KMS-11 (cell line): ENCODE measurements around the gene RXFP2.

ENCODE experiments used
- H2AFZ ChIP-seq: fragments of 200-600 bp; sonication (generic); 2 replicates; pipeline ENCODE4 v1.6.1; 2016; ENCODE audit warnings: antibody characterized with exemption, mixed run types, low read depth
- H3K27ac ChIP-seq: fragments of 200-600 bp; sonication (generic); 2 replicates; pipeline ENCODE4 v1.6.1; 2016; ENCODE audit warnings: mild to moderate bottlenecking, mixed run types
- H3K27me3 ChIP-seq: fragments of 200-600 bp; sonication (generic); 2 replicates; pipeline ENCODE4 v1.6.1; 2017; ENCODE audit warnings: mild to moderate bottlenecking, low read depth, mixed run types, moderate library complexity; ENCODE audit not compliant: insufficient read depth
- H3K36me3 ChIP-seq: fragments of 200-600 bp; sonication (generic); 2 replicates; pipeline ENCODE4 v1.6.1; 2017; ENCODE audit warnings: mild to moderate bottlenecking, mixed run types; ENCODE audit not compliant: insufficient read depth
- H3K4me1 ChIP-seq: fragments of 200-600 bp; sonication (generic); 2 replicates; pipeline ENCODE4 v1.6.1; 2016; ENCODE audit warnings: mild to moderate bottlenecking, low read depth, mixed run types; ENCODE audit not compliant: poor library complexity, severe bottlenecking
- H3K4me2 ChIP-seq: fragments of 200-600 bp; sonication (generic); 2 replicates; pipeline ENCODE4 v1.7.0; 2016; ENCODE audit warnings: mild to moderate bottlenecking, mixed run types
- H3K4me3 ChIP-seq: fragments of 200-600 bp; sonication (generic); IDR thresholded peaks from 2 replicates; pipeline ENCODE4 v1.6.1; 2017; ENCODE audit warnings: low read depth, low read length, mixed read lengths; ENCODE audit not compliant: insufficient read depth
- H3K79me2 ChIP-seq: fragments of 200-600 bp; sonication (generic); 2 replicates; pipeline ENCODE4 v1.6.1; 2016; ENCODE audit warnings: low read depth, mixed run types; ENCODE audit not compliant: insufficient read depth
- H3K9ac ChIP-seq: fragments of 200-600 bp; sonication (generic); 2 replicates; pipeline ENCODE4 v1.6.1; 2016; ENCODE audit warnings: mild to moderate bottlenecking, mixed run types
- H4K20me1 ChIP-seq: fragments of 200-600 bp; sonication (generic); 2 replicates; pipeline ENCODE4 v1.6.1; 2016; ENCODE audit warnings: mild to moderate bottlenecking, mixed run types; ENCODE audit not compliant: insufficient read depth
- TF ChIP-seq, protein P1 (sequence below): fragments of 200-600 bp; sonication (generic); conservative IDR thresholded peaks from 2 replicates; pipeline ENCODE4 v1.6.1; 2017; ENCODE audit warnings: low read depth, mild to moderate bottlenecking, antibody characterized with exemption, low read length, moderate library complexity, mixed read lengths

RXFP2 gene

DNA sequence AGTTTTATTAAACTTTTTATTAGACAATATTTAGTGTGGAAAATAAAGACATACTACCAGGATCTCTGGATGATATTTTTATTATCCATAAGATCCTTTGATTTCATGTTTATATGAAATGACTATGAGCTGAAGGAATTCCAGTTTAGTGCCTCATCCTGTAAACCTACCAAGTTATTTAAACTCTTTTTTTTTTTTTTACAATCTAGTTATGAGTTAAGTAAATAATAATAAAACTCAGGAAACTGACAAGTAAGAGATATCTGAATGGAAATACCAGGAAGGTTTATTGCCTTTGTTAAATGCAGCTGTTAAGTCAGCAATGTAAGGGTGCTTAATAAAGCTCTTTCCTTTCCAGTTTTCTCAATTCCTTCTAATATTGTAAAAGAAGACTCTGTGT is 53.9 kb downstream of the RXFP2 start:
- H3K4me1 ChIP-seq: no peaks in the 10 kb centered on the region
- H3K4me2 ChIP-seq: no peak overlapping the region
- H3K4me3 ChIP-seq: no peak overlapping the region
- H3K9ac ChIP-seq: no peak overlapping the region
- no peaks in the 10 kb centered on the region for H4K20me1 ChIP-seq
- no peaks in the 10 kb centered on the region for H3K27me3 ChIP-seq
- H2AFZ ChIP-seq: no peak overlapping the region
- TF ChIP-seq, protein P1, sequence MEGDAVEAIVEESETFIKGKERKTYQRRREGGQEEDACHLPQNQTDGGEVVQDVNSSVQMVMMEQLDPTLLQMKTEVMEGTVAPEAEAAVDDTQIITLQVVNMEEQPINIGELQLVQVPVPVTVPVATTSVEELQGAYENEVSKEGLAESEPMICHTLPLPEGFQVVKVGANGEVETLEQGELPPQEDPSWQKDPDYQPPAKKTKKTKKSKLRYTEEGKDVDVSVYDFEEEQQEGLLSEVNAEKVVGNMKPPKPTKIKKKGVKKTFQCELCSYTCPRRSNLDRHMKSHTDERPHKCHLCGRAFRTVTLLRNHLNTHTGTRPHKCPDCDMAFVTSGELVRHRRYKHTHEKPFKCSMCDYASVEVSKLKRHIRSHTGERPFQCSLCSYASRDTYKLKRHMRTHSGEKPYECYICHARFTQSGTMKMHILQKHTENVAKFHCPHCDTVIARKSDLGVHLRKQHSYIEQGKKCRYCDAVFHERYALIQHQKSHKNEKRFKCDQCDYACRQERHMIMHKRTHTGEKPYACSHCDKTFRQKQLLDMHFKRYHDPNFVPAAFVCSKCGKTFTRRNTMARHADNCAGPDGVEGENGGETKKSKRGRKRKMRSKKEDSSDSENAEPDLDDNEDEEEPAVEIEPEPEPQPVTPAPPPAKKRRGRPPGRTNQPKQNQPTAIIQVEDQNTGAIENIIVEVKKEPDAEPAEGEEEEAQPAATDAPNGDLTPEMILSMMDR: no peak
- no peaks in the 10 kb centered on the region for H3K36me3 ChIP-seq
- no peak overlapping the region for H3K27ac ChIP-seq
- no peaks in the 10 kb centered on the region for H3K79me2 ChIP-seq

GRCh38 chr13:31794452-31794851 is 55.1 kb downstream of the RXFP2 start:
- Histone ChIP-seq H3K9ac (no peak overlapping the region), H3K27ac (no peak overlapping the region), H2AFZ (no peak overlapping the region), H3K4me3 (no peak overlapping the region), H3K79me2 (no peaks in the 10 kb centered on the region), H4K20me1 (no peaks in the 10 kb centered on the region), H3K36me3 (no peaks in the 10 kb centered on the region), H3K4me2 (no peak overlapping the region), H3K27me3 (no peaks in the 10 kb centered on the region), H3K4me1 (no peaks in the 10 kb centered on the region)
- TF ChIP-seq, protein P1: no peak

GRCh38 chr13:31797154-31797775 is 57.9 kb downstream of the RXFP2 start:
- H3K27me3 ChIP-seq: no peaks in the 10 kb centered on the region
- H3K27ac ChIP-seq: no peak overlapping the region
- H3K79me2 ChIP-seq: no peaks in the 10 kb centered on the region
- H3K4me2 ChIP-seq: no peak overlapping the region
- TF ChIP-seq, protein P1: no peak
- no peaks in the 10 kb centered on the region for H4K20me1 ChIP-seq
- H3K4me3 ChIP-seq: no peak overlapping the region
- H3K36me3 ChIP-seq: no peaks in the 10 kb centered on the region
- H2AFZ ChIP-seq: no peak overlapping the region
- no peak overlapping the region for H3K9ac ChIP-seq
- no peaks in the 10 kb centered on the region for H3K4me1 ChIP-seq

- Histone ChIP-seq H4K20me1 (no peaks in the 10 kb centered on the region), H3K4me1 (peaks cover 6% of the 10 kb centered on the region), H3K27ac (no peak overlapping the region), H3K4me2 (no peak overlapping the region), H3K9ac (no peak overlapping the region), H3K79me2 (no peaks in the 10 kb centered on the region), H3K36me3 (no peaks in the 10 kb centered on the region), H2AFZ (no peak overlapping the region), H3K4me3 (no peak overlapping the region), H3K27me3 (no peaks in the 10 kb centered on the region)
- TF ChIP-seq, protein P1: no peak
Measured at GRCh38 chr13:31798189-31798588, 58.9 kb downstream of the RXFP2 start.
